HepG2 (cell line): ENCODE data around the gene LHB. TPM values are rescaled to one million over a fixed set of nuclear protein-coding genes. Genes with fewer than 3 reads are reported as not detected.
A peak's percentile ranks its signal among the peaks of the same experiment; 100 is the strongest.

Experiments
- DNMT3B ChIP-seq: conservative IDR thresholded peaks from 2 replicates; pipeline ENCODE4 v1.6.1; 2016; ENCODE audit warnings: missing biosample characterization, control low read depth
- HES4 ChIP-seq: sonication (generic); formaldehyde crosslinking; IDR thresholded peaks from 2 replicates; pipeline ENCODE4 v1.9.0; 2021; ENCODE audit warnings: mild to moderate bottlenecking, missing genetic modification reagents, borderline replicate concordance
- HMGA1 ChIP-seq: sonication (generic); formaldehyde crosslinking; conservative IDR thresholded peaks from 2 replicates; pipeline ENCODE4 v1.4.0; 2020; ENCODE audit warnings: missing genetic modification reagents
- KDM5A ChIP-seq: fragments of 200-600 bp; sonication (generic); IDR thresholded peaks from 2 replicates; pipeline ENCODE4 v1.7.0; 2018; ENCODE audit warnings: antibody characterized with exemption, mild to moderate bottlenecking, low read length, borderline replicate concordance
- MAZ ChIP-seq, 2 experiments: sonication (generic) in 1 of 2; formaldehyde crosslinking in 1 of 2; IDR thresholded peaks; 2 replicates each; pipeline versions ENCODE4 v1.5.0 to v1.6.1; 2012 to 2020; ENCODE audit warnings: low read depth in 2 of 2, mild to moderate bottlenecking in 2 of 2, borderline replicate concordance in 1 of 2, improper control_type of control experiment in 1 of 2, low read length in 1 of 2, missing genetic modification reagents in 1 of 2, moderate library complexity in 1 of 2
- MIXL1 ChIP-seq: IDR thresholded peaks from 2 replicates; pipeline ENCODE4 v1.6.1; 2016
- MXI1 ChIP-seq: IDR thresholded peaks from 3 replicates; pipeline ENCODE4 v1.6.1; 2012; ENCODE audit warnings: low read depth, low read length, inconsistent platforms, borderline replicate concordance
- SAP130 ChIP-seq: IDR thresholded peaks from 2 replicates; pipeline ENCODE4 v1.6.1; 2016; ENCODE audit warnings: low read depth
- SCMH1 ChIP-seq: sonication (generic); formaldehyde crosslinking; IDR thresholded peaks from 2 replicates; pipeline ENCODE4 v1.9.0; 2021; ENCODE audit warnings: missing genetic modification reagents, mild to moderate bottlenecking, borderline replicate concordance
- SRSF4 ChIP-seq: fragments of 200-400 bp; formaldehyde crosslinking; IDR thresholded peaks from one replicate; pipeline ENCODE4 v1.6.1; 2018; ENCODE audit warnings: mild to moderate bottlenecking, low read depth, low read length, moderate library complexity; ENCODE audit not compliant: poor library complexity, severe bottlenecking
- ZFP1 ChIP-seq: IDR thresholded peaks from 2 replicates; pipeline ENCODE4 v1.6.1; 2016
- ZFP36L1 ChIP-seq: sonication (generic); formaldehyde crosslinking; IDR thresholded peaks from 2 replicates; pipeline ENCODE4 v1.8.0; 2022; ENCODE audit warnings: mild to moderate bottlenecking, missing genetic modification reagents, moderate library complexity
- ZNF432 ChIP-seq: sonication (generic); formaldehyde crosslinking; IDR thresholded peaks from 2 replicates; pipeline ENCODE4 v1.5.0; 2020; ENCODE audit warnings: missing genetic modification reagents, mild to moderate bottlenecking, borderline replicate concordance
- ZNF562 ChIP-seq: sonication (generic); formaldehyde crosslinking; IDR thresholded peaks from 2 replicates; pipeline ENCODE4 v1.8.0; 2022; ENCODE audit warnings: missing genetic modification reagents, borderline replicate concordance
- polyA plus RNA-seq, 8 experiments: library from polyadenylated mRNA; depleted of rRNA in 3 of 8; stranded (reverse) in 7 of 8; unstranded in 1 of 8; fragments of >200 nt; fragmentation: Illumina TruSeq in 4 of 8; extraction: Trizol in 4 of 8; gene quantifications; 2 replicates each; pipeline versions ENCODE4 v1.2.1 to v1.2.3, GENCODE V29; 2011 to 2016; ENCODE audit warnings: low read depth in 4 of 8, missing spikeins in 1 of 8, mixed read lengths in 1 of 8; ENCODE audit not compliant: insufficient read depth in 1 of 8
- total RNA-seq, 5 experiments: library from RNA; depleted of rRNA; stranded (reverse); fragments of >200 nt; fragmentation: Illumina TruSeq; extraction: Trizol; gene quantifications; 2 replicates each; pipeline ENCODE4 v1.2.3, GENCODE V29; 2016; ENCODE audit warnings: low read depth in 1 of 5
- TF ChIP-seq, protein P1 (sequence below): IDR thresholded peaks from 2 replicates; pipeline ENCODE4 v1.6.1; 2016; ENCODE audit warnings: missing biosample characterization, missing genetic modification reagents, low read depth
- TF ChIP-seq, protein P2 (sequence below): IDR thresholded peaks from 2 replicates; pipeline ENCODE4 v1.6.1; 2018; ENCODE audit warnings: missing genetic modification reagents, mild to moderate bottlenecking, missing compliant biosample characterization
- TF ChIP-seq, protein P3 (sequence below): sonication (generic); formaldehyde crosslinking; IDR thresholded peaks from 2 replicates; pipeline ENCODE4 v1.8.0; 2023; ENCODE audit warnings: mild to moderate bottlenecking, missing genetic modification reagents

LHB gene
- total and polyA plus RNA-seq, 2 of the 13 experiments (the other 11 are each of a cell fraction or from before 2014, with no cell fraction given): not detected

DNA sequence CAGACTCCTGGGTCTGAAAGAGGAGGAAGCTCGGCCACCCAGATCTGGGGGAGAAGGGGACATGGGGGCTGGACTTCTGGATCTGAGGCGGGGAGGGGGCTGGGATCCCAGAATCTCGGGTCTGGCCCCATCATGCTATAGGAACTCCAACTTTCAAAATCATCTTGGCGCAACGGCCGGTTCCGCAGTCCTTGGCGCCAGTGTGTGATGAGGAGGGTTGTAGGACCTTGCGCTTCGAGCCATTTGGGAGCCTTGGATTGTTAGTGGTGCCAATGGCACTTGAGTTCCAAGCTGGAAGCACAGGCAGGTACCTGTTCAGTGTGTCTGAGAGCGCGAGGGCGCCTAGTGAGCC lies 22.9 kb downstream of the LHB start (continued):
- TF ChIP-seq MXI1 (no peak), ZNF562 (CRISPR knock-in tag) (no peak), HMGA1 (CRISPR knock-in tag) (no peak), SRSF4 (no peak), MIXL1 (CRISPR knock-in tag) (no peak), ZNF432 (no peak), DNMT3B (CRISPR knock-in tag) (no peak), SAP130 (CRISPR knock-in tag) (no peak), ZFP36L1 (no peak), MAZ (IDR thresholded peaks at IDR 0.05; ENCODE audit: borderline replicate concordance, low read depth, low read length) (no peak), MAZ (CRISPR knock-in tag; IDR thresholded peaks at IDR 0.05; ENCODE audit: low read depth) (0 out of 2 replicates have a peak, but pooled peaks have one; percentile 7), HES4 (0 out of 2 replicates have a peak, but pooled peaks have one; percentile 38), SCMH1 (no peak), ZFP1 (CRISPR knock-in tag) (no peak), KDM5A (peak; percentile 79)
- TF ChIP-seq, protein P1, sequence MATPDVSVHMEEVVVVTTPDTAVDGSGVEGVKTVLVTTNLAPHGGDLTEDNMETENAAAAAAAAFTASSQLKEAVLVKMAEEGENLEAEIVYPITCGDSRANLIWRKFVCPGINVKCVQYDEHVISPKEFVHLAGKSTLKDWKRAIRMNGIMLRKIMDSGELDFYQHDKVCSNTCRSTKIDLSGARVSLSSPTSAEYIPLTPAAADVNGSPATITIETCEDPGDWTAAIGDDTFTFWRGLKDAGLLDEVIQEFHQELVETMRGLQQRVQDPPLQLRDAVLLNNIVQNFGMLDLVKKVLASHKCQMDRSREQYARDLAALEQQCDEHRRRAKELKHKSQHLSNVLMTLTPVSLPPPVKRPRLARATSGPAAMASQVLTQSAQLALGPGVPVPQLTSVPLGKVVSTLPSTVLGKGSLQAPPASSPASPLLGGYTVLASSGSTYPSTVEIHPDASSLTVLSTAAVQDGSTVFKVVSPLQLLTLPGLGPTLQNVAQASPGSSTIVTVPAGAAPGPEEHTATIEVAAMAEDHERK (CRISPR knock-in tag): no peak
- TF ChIP-seq, protein P2, sequence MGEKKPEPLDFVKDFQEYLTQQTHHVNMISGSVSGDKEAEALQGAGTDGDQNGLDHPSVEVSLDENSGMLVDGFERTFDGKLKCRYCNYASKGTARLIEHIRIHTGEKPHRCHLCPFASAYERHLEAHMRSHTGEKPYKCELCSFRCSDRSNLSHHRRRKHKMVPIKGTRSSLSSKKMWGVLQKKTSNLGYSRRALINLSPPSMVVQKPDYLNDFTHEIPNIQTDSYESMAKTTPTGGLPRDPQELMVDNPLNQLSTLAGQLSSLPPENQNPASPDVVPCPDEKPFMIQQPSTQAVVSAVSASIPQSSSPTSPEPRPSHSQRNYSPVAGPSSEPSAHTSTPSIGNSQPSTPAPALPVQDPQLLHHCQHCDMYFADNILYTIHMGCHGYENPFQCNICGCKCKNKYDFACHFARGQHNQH: no peak
- TF ChIP-seq, protein P3, sequence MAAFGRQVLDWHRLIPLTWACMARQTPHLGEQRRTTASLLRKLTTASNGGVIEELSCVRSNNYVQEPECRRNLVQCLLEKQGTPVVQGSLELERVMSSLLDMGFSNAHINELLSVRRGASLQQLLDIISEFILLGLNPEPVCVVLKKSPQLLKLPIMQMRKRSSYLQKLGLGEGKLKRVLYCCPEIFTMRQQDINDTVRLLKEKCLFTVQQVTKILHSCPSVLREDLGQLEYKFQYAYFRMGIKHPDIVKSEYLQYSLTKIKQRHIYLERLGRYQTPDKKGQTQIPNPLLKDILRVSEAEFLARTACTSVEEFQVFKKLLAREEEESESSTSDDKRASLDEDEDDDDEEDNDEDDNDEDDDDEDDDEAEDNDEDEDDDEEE (CRISPR knock-in tag): 0 out of 2 replicates have a peak, but pooled peaks have one; percentile 5
